SH-SY5Y (cell line): ENCODE measurements around the gene ODAD2.

Experiments used
- GATA2 ChIP-seq: IDR thresholded peaks from 2 replicates; pipeline ENCODE4 v1.6.1; 2011; ENCODE audit warnings: mild to moderate bottlenecking, low read depth, low read length
- GATA3 ChIP-seq: IDR thresholded peaks from 2 replicates; pipeline ENCODE4 v1.6.1; 2011; ENCODE audit warnings: low read depth, mild to moderate bottlenecking, low read length, moderate library complexity

- no peak for TF ChIP-seq GATA2
- no peak for TF ChIP-seq GATA3
Observed at GRCh38 chr10:27878281-27878680, 120.6 kb downstream of the ODAD2 start.
